ENCODE data around the gene MED12L. TPM values are rescaled to one million over a fixed set of nuclear protein-coding genes. Genes with fewer than 3 reads are reported as not detected.
A peak's percentile ranks its signal among the peaks of the same experiment; 100 is the strongest.

Gene MED12L
- total and polyA plus RNA-seq, 10 of the 15 experiments (the other 5 are each of a cell fraction or from before 2014, with no cell fraction given) = 0.01 to 0.06 (median 0.03) TPM; not detected in 2

GRCh38 chr3:151227807-151228665 is 142.6 kb downstream of the MED12L start (continued):
- no peak for TF ChIP-seq WRNIP1 (IDR thresholded peaks at IDR 0.05; ENCODE audit: borderline replicate concordance, low read depth, low read length)
- TF ChIP-seq MTA3 (IDR thresholded peaks at IDR 0.05; ENCODE audit: borderline replicate concordance, low read length) = no peak
- no peak for TF ChIP-seq NR2C2 (IDR thresholded peaks at IDR 0.05; ENCODE audit: borderline replicate concordance, control insufficient read depth, insufficient read length, low read depth)
- no peak for TF ChIP-seq ZSCAN29 (IDR thresholded peaks at IDR 0.05)
- no peak for TF ChIP-seq CUX1 (IDR thresholded peaks at IDR 0.05; ENCODE audit: insufficient replicate concordance, low read depth, low read length)
- TF ChIP-seq ZNF274 (IDR thresholded peaks at IDR 0.05; ENCODE audit: insufficient read depth, insufficient read length) = no peak
- TF ChIP-seq RUNX3 (IDR thresholded peaks at IDR 0.05; ENCODE audit: low read length) = peak; percentile 81
- TF ChIP-seq HDGF (IDR thresholded peaks at IDR 0.05) = no peak
- TF ChIP-seq CEBPZ (IDR thresholded peaks at IDR 0.05; ENCODE audit: low read depth, low read length) = no peak
- TF ChIP-seq ZBTB40 (IDR thresholded peaks at IDR 0.05; ENCODE audit: borderline replicate concordance) = no peak
- no peak for TF ChIP-seq SIX5 (IDR thresholded peaks at IDR 0.05; ENCODE audit: low read depth, low read length, severe bottlenecking)
- TF ChIP-seq RAD21 (IDR thresholded peaks at IDR 0.05; ENCODE audit: insufficient read depth, low read depth, low read length) = peak; percentile 94
- no peak for TF ChIP-seq SUPT20H (IDR thresholded peaks at IDR 0.05; ENCODE audit: borderline replicate concordance, control insufficient read depth, low read depth, low read length)
- 0 out of 4 replicates have a peak, but pooled peaks of 1 of the 2 experiments have one; percentile 29 for TF ChIP-seq BHLHE40 (IDR thresholded peaks at IDR 0.05; ENCODE audit: borderline replicate concordance in 1 of 2, low read depth in 2 of 2, low read length in 1 of 2)
- TF ChIP-seq YY1 (IDR thresholded peaks at IDR 0.05; ENCODE audit: low read depth, low read length) = peak; percentile 55; the same call in 1 of the 2 replicates
- TF ChIP-seq KAT2A (conservative IDR thresholded peaks at IDR 0.05; ENCODE audit: control insufficient read depth, low read depth, low read length) = no peak

Data from GM12878 (cell line).